ENCODE data around the gene ADAM22.

ADAM22 gene

GRCh38 chr7:88204525-88205110, 270.6 kb downstream of the ADAM22 start:
- Mint-ChIP-seq H3K9me3 (no peaks in the 10 kb centered on the region), H3K36me3 (ENCODE audit: low read depth) (peaks cover 79% of the 10 kb centered on the region), H3K4me1 (ENCODE audit: low read depth) (peaks cover 14% of the 10 kb centered on the region), H3K27me3 (no peaks in the 10 kb centered on the region), H3K4me3 (no peak overlapping the region), H3K27ac (peak overlapping the region; percentile 74)
- no peak for DNase-seq

- peaks cover 84% of the 10 kb centered on the region for H3K36me3 Mint-ChIP-seq (ENCODE audit: low read depth)
- peaks cover 14% of the 10 kb centered on the region for H3K4me1 Mint-ChIP-seq (ENCODE audit: low read depth)
- no peaks in the 10 kb centered on the region for H3K9me3 Mint-ChIP-seq
- no peaks in the 10 kb centered on the region for H3K27me3 Mint-ChIP-seq
- no peak for DNase-seq
- no peak overlapping the region for H3K27ac Mint-ChIP-seq
- no peak overlapping the region for H3K4me3 Mint-ChIP-seq
Observed at GRCh38 chr7:88205179-88205578, 271.1 kb downstream of the ADAM22 start.

- Mint-ChIP-seq H3K4me3 (no peak overlapping the region), H3K9me3 (no peaks in the 10 kb centered on the region), H3K27me3 (no peaks in the 10 kb centered on the region), H3K36me3 (ENCODE audit: low read depth) (peaks cover 85% of the 10 kb centered on the region), H3K4me1 (ENCODE audit: low read depth) (peaks cover 14% of the 10 kb centered on the region), H3K27ac (no peak overlapping the region)
- DNase-seq, result no peak
Observed at GRCh38 chr7:88206254-88206653, 272.2 kb downstream of the ADAM22 start.

- H3K9me3 Mint-ChIP-seq, result no peaks in the 10 kb centered on the region
- peaks cover 5% of the 10 kb centered on the region for H3K4me1 Mint-ChIP-seq (ENCODE audit: low read depth)
- no peak overlapping the region for H3K4me3 Mint-ChIP-seq
- no peak overlapping the region for H3K27ac Mint-ChIP-seq
- no peak for DNase-seq
- H3K27me3 Mint-ChIP-seq, result no peaks in the 10 kb centered on the region
- H3K36me3 Mint-ChIP-seq (ENCODE audit: low read depth), result peaks cover 92% of the 10 kb centered on the region
Observed at GRCh38 chr7:88208521-88208920, 274.5 kb downstream of the ADAM22 start.

GRCh38 chr7:88212918-88213317, 278.9 kb downstream of the ADAM22 start:
- no peak for DNase-seq
- H3K27ac Mint-ChIP-seq, result peak overlapping the region; percentile 42
- H3K27me3 Mint-ChIP-seq, result no peaks in the 10 kb centered on the region
- no peaks in the 10 kb centered on the region for H3K9me3 Mint-ChIP-seq
- H3K4me1 Mint-ChIP-seq (ENCODE audit: low read depth), result peaks cover 35% of the 10 kb centered on the region
- peaks cover 92% of the 10 kb centered on the region for H3K36me3 Mint-ChIP-seq (ENCODE audit: low read depth)
- no peak overlapping the region for H3K4me3 Mint-ChIP-seq

- no peak overlapping the region for H3K4me3 Mint-ChIP-seq
- DNase-seq, result no peak
- H3K9me3 Mint-ChIP-seq, result no peaks in the 10 kb centered on the region
- peak overlapping the region; percentile 6 for H3K27ac Mint-ChIP-seq
- no peaks in the 10 kb centered on the region for H3K27me3 Mint-ChIP-seq
- peaks cover 92% of the 10 kb centered on the region for H3K36me3 Mint-ChIP-seq (ENCODE audit: low read depth)
- H3K4me1 Mint-ChIP-seq (ENCODE audit: low read depth), result peaks cover 42% of the 10 kb centered on the region
Observed at GRCh38 chr7:88214456-88214855, 280.4 kb downstream of the ADAM22 start.

- Mint-ChIP-seq H3K9me3 (no peaks in the 10 kb centered on the region), H3K4me1 (ENCODE audit: low read depth) (peaks cover 44% of the 10 kb centered on the region), H3K27ac (no peak overlapping the region), H3K36me3 (ENCODE audit: low read depth) (peaks cover 88% of the 10 kb centered on the region), H3K27me3 (no peaks in the 10 kb centered on the region), H3K4me3 (no peak overlapping the region)
- no peak for DNase-seq
Observed at GRCh38 chr7:88215295-88215694, 281.2 kb downstream of the ADAM22 start.

GRCh38 chr7:88216276-88216675, 282.2 kb downstream of the ADAM22 start:
- no peak overlapping the region for H3K4me3 Mint-ChIP-seq

GRCh38 chr7:88217675-88218428, 283.8 kb downstream of the ADAM22 start:
- Mint-ChIP-seq H3K27ac (peak overlapping the region; percentile 91), H3K27me3 (no peaks in the 10 kb centered on the region), H3K9me3 (no peaks in the 10 kb centered on the region), H3K4me1 (ENCODE audit: low read depth) (peaks cover 53% of the 10 kb centered on the region), H3K36me3 (ENCODE audit: low read depth) (peaks cover 68% of the 10 kb centered on the region), H3K4me3 (peak overlapping the region; percentile 90)
- no peak for DNase-seq

More at GRCh38 chr7:88216276-88216675, 282.2 kb downstream of the ADAM22 start:
- DNase-seq, result no peak
- Mint-ChIP-seq H3K27ac (no peak overlapping the region), H3K4me1 (ENCODE audit: low read depth) (peaks cover 53% of the 10 kb centered on the region), H3K27me3 (no peaks in the 10 kb centered on the region), H3K9me3 (no peaks in the 10 kb centered on the region), H3K36me3 (ENCODE audit: low read depth) (peaks cover 83% of the 10 kb centered on the region)

GRCh38 chr7:88218429-88218745, 284.3 kb downstream of the ADAM22 start:
- no peaks in the 10 kb centered on the region for H3K27me3 Mint-ChIP-seq
- H3K27ac Mint-ChIP-seq, result peak overlapping the region; percentile 91
- H3K36me3 Mint-ChIP-seq (ENCODE audit: low read depth), result peaks cover 63% of the 10 kb centered on the region
- peaks cover 49% of the 10 kb centered on the region for H3K4me1 Mint-ChIP-seq (ENCODE audit: low read depth)
- H3K9me3 Mint-ChIP-seq, result no peaks in the 10 kb centered on the region
- peak overlapping the region; percentile 90 for H3K4me3 Mint-ChIP-seq
- DNase-seq, result no peak

- Mint-ChIP-seq H3K4me3 (peak overlapping the region; percentile 90), H3K36me3 (ENCODE audit: low read depth) (peaks cover 57% of the 10 kb centered on the region), H3K27ac (peak overlapping the region; percentile 91), H3K9me3 (no peaks in the 10 kb centered on the region), H3K27me3 (no peaks in the 10 kb centered on the region), H3K4me1 (ENCODE audit: low read depth) (peaks cover 45% of the 10 kb centered on the region)
- DNase-seq, result peak; percentile 48
Observed at GRCh38 chr7:88218836-88219605, 285.0 kb downstream of the ADAM22 start.

- peak; percentile 96 for DNase-seq
- Mint-ChIP-seq H3K4me1 (ENCODE audit: low read depth) (peaks cover 39% of the 10 kb centered on the region), H3K36me3 (ENCODE audit: low read depth) (peaks cover 49% of the 10 kb centered on the region), H3K4me3 (peak within 1 kb of the TSS; percentile 90), H3K9me3 (no peaks in the 10 kb centered on the region), H3K27me3 (no peaks in the 10 kb centered on the region), H3K27ac (peak within 1 kb of the TSS; percentile 98)
Observed at GRCh38 chr7:88219781-88220747, 286.0 kb downstream of the ADAM22 start, which contains the start of gene SRI. Gene SRI, minus strand, starts transcription at chr7:88220038. Its CDS starts 12 bp downstream, at chr7:88220026.

- no peak overlapping the region for H3K27ac Mint-ChIP-seq
- peaks cover 15% of the 10 kb centered on the region for H3K4me1 Mint-ChIP-seq (ENCODE audit: low read depth)
- H3K27me3 Mint-ChIP-seq, result peaks cover 5% of the 10 kb centered on the region
- H3K36me3 Mint-ChIP-seq (ENCODE audit: low read depth), result peaks cover 17% of the 10 kb centered on the region
- no peaks in the 10 kb centered on the region for H3K9me3 Mint-ChIP-seq
- H3K4me3 Mint-ChIP-seq, result no peak overlapping the region
- no peak for DNase-seq
Observed at GRCh38 chr7:88223265-88223664, 289.2 kb downstream of the ADAM22 start.
